GM23338 (cell line): ENCODE data around the gene STYK1. TPM values are rescaled to one million over a fixed set of nuclear protein-coding genes. Genes with fewer than 3 reads are reported as not detected.

Experiments used
- ATAC-seq: fragments of 200-7000 bp; cut with Tn5 transposase; 3 replicates; pipeline ENCODE4 v1.9.1; 2020
- DNase-seq: peaks from one replicate; pipeline ENCODE4 v3.0.0-alpha.2; 2015; ENCODE audit warnings: low spot score
- H2AFZ ChIP-seq: fragments of 200-600 bp; sonication (generic); 2 replicates; pipeline ENCODE4 v1.8.0; 2016; ENCODE audit warnings: antibody characterized with exemption, mild to moderate bottlenecking, moderate library complexity
- H3F3A ChIP-seq: fragments of 200-600 bp; sonication (generic); replicated peaks from 2 replicates; pipeline ENCODE4 v1.8.0; 2017; ENCODE audit warnings: antibody characterized with exemption, mixed run types, low read depth
- H3K27ac ChIP-seq: fragments of 200-600 bp; sonication (generic); 2 replicates; pipeline ENCODE4 v1.6.1; 2016; ENCODE audit warnings: low read depth
- H3K27me3 ChIP-seq: fragments of 200-600 bp; sonication (generic); 2 replicates; pipeline ENCODE4 v1.8.0; 2016; ENCODE audit warnings: mild to moderate bottlenecking, mixed run types, moderate library complexity; ENCODE audit not compliant: insufficient read depth
- H3K36me3 ChIP-seq: fragments of 200-600 bp; sonication (generic); 2 replicates; pipeline ENCODE4 v1.8.0; 2016; ENCODE audit warnings: mild to moderate bottlenecking; ENCODE audit not compliant: insufficient read depth
- H3K4me1 ChIP-seq: fragments of 200-600 bp; sonication (generic); 2 replicates; pipeline ENCODE4 v1.8.0; 2016; ENCODE audit warnings: mild to moderate bottlenecking, moderate library complexity; ENCODE audit not compliant: insufficient read depth
- H3K4me2 ChIP-seq: fragments of 200-600 bp; sonication (generic); 2 replicates; pipeline ENCODE4 v1.7.1; 2017; ENCODE audit warnings: mixed run types
- H3K4me3 ChIP-seq: fragments of 200-600 bp; sonication (generic); 2 replicates; pipeline ENCODE4 v1.6.1; 2016; ENCODE audit warnings: mixed run types
- H3K79me2 ChIP-seq: fragments of 200-600 bp; sonication (generic); replicated peaks from 2 replicates; pipeline ENCODE4 v1.8.0; 2017; ENCODE audit warnings: mild to moderate bottlenecking; ENCODE audit not compliant: insufficient read depth
- H3K9me2 ChIP-seq: fragments of 200-600 bp; sonication (generic); 2 replicates; pipeline ENCODE4 v1.8.0; 2017; ENCODE audit not compliant: insufficient read depth
- H4K20me1 ChIP-seq: fragments of 200-600 bp; sonication (generic); replicated peaks from 2 replicates; pipeline ENCODE4 v1.8.0; 2017; ENCODE audit warnings: mild to moderate bottlenecking; ENCODE audit not compliant: insufficient read depth
- H3K27ac Mint-ChIP-seq: 2 replicates; pipeline ENCODE4 v1.8.0; 2020; ENCODE audit warnings: inconsistent platforms, mild to moderate bottlenecking, moderate library complexity, mixed read lengths
- H3K27me3 Mint-ChIP-seq: 3 replicates; pipeline ENCODE4 v1.8.0; 2022; ENCODE audit warnings: low read depth, mild to moderate bottlenecking, moderate library complexity, mixed read lengths, inconsistent platforms; ENCODE audit not compliant: insufficient read depth, poor library complexity
- H3K36me3 Mint-ChIP-seq: 3 replicates; pipeline ENCODE4 v1.8.0; 2021; ENCODE audit warnings: low read depth, mild to moderate bottlenecking, inconsistent platforms, moderate library complexity, mixed read lengths
- H3K4me1 Mint-ChIP-seq: 3 replicates; pipeline ENCODE4 v1.8.0; 2020; ENCODE audit warnings: mild to moderate bottlenecking, inconsistent platforms, mixed read lengths
- H3K4me3 Mint-ChIP-seq: 3 replicates; pipeline ENCODE4 v1.8.0; 2021; ENCODE audit warnings: moderate library complexity, mild to moderate bottlenecking, inconsistent platforms, mixed read lengths
- H3K9me3 Mint-ChIP-seq: 3 replicates; pipeline ENCODE4 v1.8.0; 2020; ENCODE audit warnings: moderate library complexity, mild to moderate bottlenecking, inconsistent platforms, mixed read lengths
- CTCF ChIP-seq, 2 experiments: fragments of 200-600 bp in 1 of 2; sonication (generic) in 1 of 2; conservative IDR thresholded peaks; 2 replicates each; pipeline versions ENCODE4 v1.5.1 to v1.6.1; 2016 to 2017; ENCODE audit warnings: antibody characterized with exemption in 2 of 2, low read depth in 2 of 2, mild to moderate bottlenecking in 2 of 2, moderate library complexity in 1 of 2
- ETS1 ChIP-seq: IDR thresholded peaks from 2 replicates; pipeline ENCODE4 v1.6.1; 2016; ENCODE audit warnings: antibody characterized with exemption
- EZH2phosphoT487 ChIP-seq: fragments of 200-600 bp; sonication (generic); IDR thresholded peaks from one replicate; pipeline ENCODE4 v1.8.1; 2018; ENCODE audit warnings: antibody characterized with exemption; ENCODE audit not compliant: unreplicated experiment
- JUNB ChIP-seq: IDR thresholded peaks from one replicate; pipeline ENCODE4 v1.6.1; 2016; ENCODE audit warnings: antibody characterized with exemption; ENCODE audit not compliant: unreplicated experiment
- NANOG ChIP-seq: IDR thresholded peaks from 2 replicates; pipeline ENCODE4 v1.6.1; 2016; ENCODE audit warnings: antibody characterized with exemption, borderline replicate concordance
- POLR2AphosphoS5 ChIP-seq: IDR thresholded peaks from 2 replicates; pipeline ENCODE4 v1.6.1; 2016; ENCODE audit warnings: antibody characterized with exemption, low read depth
- ZNF114 ChIP-seq: fragments of 250-450 bp; sonication (Bioruptor Pico); IDR thresholded peaks from 2 replicates; pipeline ENCODE4 v1.5.0; 2020; ENCODE audit warnings: mild to moderate bottlenecking, moderate library complexity
- ZNF331 ChIP-seq: fragments of 250-450 bp; sonication (Bioruptor Pico); IDR thresholded peaks from 2 replicates; pipeline ENCODE4 v1.5.0; 2020; ENCODE audit warnings: low read depth, mild to moderate bottlenecking, moderate library complexity
- ZNF462 ChIP-seq: fragments of 250-450 bp; sonication (Bioruptor Pico); IDR thresholded peaks from 2 replicates; pipeline ENCODE4 v1.5.0; 2020; ENCODE audit warnings: mild to moderate bottlenecking, moderate library complexity
- polyA plus RNA-seq: library from polyadenylated mRNA; unstranded; fragments of >200 nt; fragmentation: Nextera tagmentation; extraction: Ambion mirVana; gene quantifications from 2 replicates; pipeline ENCODE4 v1.2.1, GENCODE V29; 2016
- total RNA-seq: library from RNA; depleted of rRNA; stranded (reverse); fragments of >200 nt; shearing (Covaris generic); gene quantifications from 2 replicates; pipeline ENCODE4 v1.2.3, GENCODE V29; 2014

STYK1 gene
- total and polyA plus RNA-seq, 2 experiments from 2014 or later: 1.2 to 1.8 TPM

GRCh38 chr12:10697862-10698261, 24.0 kb upstream of the STYK1 start:
- no peaks in the 10 kb centered on the region for H3K9me2 ChIP-seq
- H3K36me3 ChIP-seq: peaks cover 45% of the 10 kb centered on the region
- H3K27me3 Mint-ChIP-seq: no peaks in the 10 kb centered on the region
- no peaks in the 10 kb centered on the region; the same call in 2 of the 3 replicates for H3K9me3 Mint-ChIP-seq
- ATAC-seq: no peak
- H3K4me2 ChIP-seq: no peak overlapping the region
- no peak overlapping the region for H3K27ac ChIP-seq
- H4K20me1 ChIP-seq: 0 out of 2 replicates have a peak, but pooled peaks cover 4% of the 10 kb centered on the region
- H3K27me3 ChIP-seq: no peaks in the 10 kb centered on the region
- H3K4me1 Mint-ChIP-seq: no peaks in the 10 kb centered on the region
- H3K4me3 ChIP-seq: no peak overlapping the region
- TF ChIP-seq ETS1 (no peak), EZH2phosphoT487 (no peak), CTCF (conservative IDR thresholded peaks at IDR 0.05; ENCODE audit: low read depth in 2 of 2) (no peak), NANOG (no peak), ZNF462 (CRISPR knock-in tag) (no peak), ZNF331 (CRISPR knock-in tag) (no peak), JUNB (no peak), ZNF114 (CRISPR knock-in tag) (no peak), POLR2AphosphoS5 (no peak)
- H3K27ac Mint-ChIP-seq: no peak overlapping the region
- H3K36me3 Mint-ChIP-seq: peaks cover 58% of the 10 kb centered on the region
- no peaks in the 10 kb centered on the region for H3F3A ChIP-seq
- no peak for DNase-seq
- H3K79me2 ChIP-seq: no peaks in the 10 kb centered on the region
- H2AFZ ChIP-seq: no peak overlapping the region
- H3K4me1 ChIP-seq: no peaks in the 10 kb centered on the region
- H3K4me3 Mint-ChIP-seq: no peak overlapping the region
